ENCODE results near the gene MTFR1L. TPM values are rescaled to one million over a fixed set of nuclear protein-coding genes. Genes with fewer than 3 reads are reported as not detected.

Gene MTFR1L
- total RNA-seq, 2 experiments from 2014 or later: 25.5 to 28.0 TPM

DNA sequence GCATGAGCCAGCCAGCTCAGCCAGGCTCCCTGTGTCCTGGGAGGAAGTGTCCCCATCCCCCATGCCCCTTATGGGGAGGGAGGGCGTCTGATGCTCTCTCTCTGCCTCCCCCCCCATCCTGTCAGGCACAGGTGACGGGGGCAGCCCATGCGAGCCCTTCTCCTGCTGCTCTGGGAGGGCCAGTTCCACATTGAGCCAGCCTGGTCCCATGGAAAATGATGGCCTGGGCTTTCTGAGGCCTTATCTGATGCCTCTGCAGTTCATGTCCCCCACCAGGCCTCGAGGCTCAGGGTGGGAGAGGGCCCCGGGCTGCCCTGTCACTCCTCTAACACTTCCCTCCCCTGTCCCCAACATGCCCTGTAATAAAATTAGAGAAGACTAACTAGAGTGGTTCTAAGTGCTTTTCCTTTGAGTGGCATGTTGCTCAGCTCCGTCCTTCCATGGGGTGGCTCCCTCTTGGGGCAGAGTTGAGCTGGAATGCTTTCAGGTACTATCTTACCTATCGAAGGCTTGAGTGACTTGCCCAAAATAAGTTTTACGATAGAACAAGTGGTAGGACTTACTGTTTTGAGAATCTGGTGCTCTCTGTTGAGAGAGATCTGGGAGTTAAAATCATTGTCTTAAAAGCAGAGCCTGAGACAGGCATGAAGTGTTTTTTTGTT is 1.8 kb upstream of the MTFR1L start:
- ChIA-PET POLR2A (interaction anchor here (1.0 kb wide), 1 partner anchor 18 kb away, joined by 3 read pairs; the partner anchor contains the start of gene SELENON), CTCF (no interaction called here)
- TF ChIP-seq, protein P1, sequence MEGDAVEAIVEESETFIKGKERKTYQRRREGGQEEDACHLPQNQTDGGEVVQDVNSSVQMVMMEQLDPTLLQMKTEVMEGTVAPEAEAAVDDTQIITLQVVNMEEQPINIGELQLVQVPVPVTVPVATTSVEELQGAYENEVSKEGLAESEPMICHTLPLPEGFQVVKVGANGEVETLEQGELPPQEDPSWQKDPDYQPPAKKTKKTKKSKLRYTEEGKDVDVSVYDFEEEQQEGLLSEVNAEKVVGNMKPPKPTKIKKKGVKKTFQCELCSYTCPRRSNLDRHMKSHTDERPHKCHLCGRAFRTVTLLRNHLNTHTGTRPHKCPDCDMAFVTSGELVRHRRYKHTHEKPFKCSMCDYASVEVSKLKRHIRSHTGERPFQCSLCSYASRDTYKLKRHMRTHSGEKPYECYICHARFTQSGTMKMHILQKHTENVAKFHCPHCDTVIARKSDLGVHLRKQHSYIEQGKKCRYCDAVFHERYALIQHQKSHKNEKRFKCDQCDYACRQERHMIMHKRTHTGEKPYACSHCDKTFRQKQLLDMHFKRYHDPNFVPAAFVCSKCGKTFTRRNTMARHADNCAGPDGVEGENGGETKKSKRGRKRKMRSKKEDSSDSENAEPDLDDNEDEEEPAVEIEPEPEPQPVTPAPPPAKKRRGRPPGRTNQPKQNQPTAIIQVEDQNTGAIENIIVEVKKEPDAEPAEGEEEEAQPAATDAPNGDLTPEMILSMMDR (IDR thresholded peaks at IDR 0.05): no peak
- DNase-seq (peak in 1 of 14 experiments; percentile 25), ATAC-seq (ENCODE audit: poor library complexity) (no peak)
- H3K9me3 ChIP-seq (ENCODE audit: control insufficient read depth in 1 of 2, insufficient read depth in 1 of 2, low read length in 2 of 2): no peaks in the 10 kb centered on the region
- Mint-ChIP-seq H3K9me3 (no peaks in the 10 kb centered on the region), H3K4me1 (ENCODE audit: low read depth) (peaks cover 43% of the 10 kb centered on the region), H3K4me3 (peak overlapping the region; percentile 98), H3K27ac (peak overlapping the region; percentile 97), H3K27me3 (no peaks in the 10 kb centered on the region), H3K36me3 (ENCODE audit: low read depth) (peaks cover 27% of the 10 kb centered on the region)
- no peaks in the 10 kb centered on the region for H3K27me3 ChIP-seq (ENCODE audit: control insufficient read depth in 1 of 2, insufficient read depth in 2 of 2, low read length in 2 of 2)
- peak overlapping the region in 1 of 2 donors; percentile 2 for H3K27ac ChIP-seq (ENCODE audit: low read depth in 1 of 2, low read length in 2 of 2)
- no peak overlapping the region for H3K4me3 ChIP-seq (ENCODE audit: low read length)
- H3K36me3 ChIP-seq (ENCODE audit: insufficient read depth, low read length): peaks cover 2% of the 10 kb centered on the region
- H3K4me1 ChIP-seq (ENCODE audit: insufficient read depth, low read length): peaks cover 44% of the 10 kb centered on the region
- intact Hi-C loops (cut with DNase I, micrococcal nuclease): loop anchor here in 1 of 2 experiments (5.0 kb wide), 1 partner anchor 571 kb away; the partner anchor contains the start of gene RSRP1

DNA sequence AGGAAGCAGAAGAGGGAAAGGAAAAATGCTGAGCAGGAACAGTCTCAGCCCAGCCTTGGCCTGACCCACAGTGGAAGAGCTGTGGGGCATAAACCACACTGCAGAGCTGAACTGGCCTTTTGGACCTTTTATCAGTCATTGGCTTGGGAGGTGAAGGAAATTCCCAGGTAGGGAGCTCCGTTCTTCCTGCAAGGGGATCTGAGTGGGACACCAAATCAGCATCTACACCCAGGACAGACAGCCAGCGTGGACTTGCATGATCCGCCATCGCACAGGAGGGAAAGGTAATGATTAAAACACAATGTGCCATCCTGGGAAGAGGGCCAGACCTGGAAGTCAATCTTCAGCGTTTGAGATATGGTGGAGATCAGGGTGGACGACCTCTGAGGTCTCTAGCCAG is 1.2 kb upstream of the MTFR1L start:
- H3K27ac ChIP-seq (ENCODE audit: low read depth in 1 of 2, low read length in 2 of 2): peak overlapping the region in 1 of 2 donors; percentile 2
- DNase-seq (peak in 1 of 14 experiments; percentile 25), ATAC-seq (ENCODE audit: poor library complexity) (no peak)
- TF ChIP-seq, protein P1 (IDR thresholded peaks at IDR 0.05): no peak
- peaks cover 2% of the 10 kb centered on the region for H3K36me3 ChIP-seq (ENCODE audit: insufficient read depth, low read length)
- peaks cover 43% of the 10 kb centered on the region for H3K4me1 Mint-ChIP-seq (ENCODE audit: low read depth)
- peaks cover 44% of the 10 kb centered on the region for H3K4me1 ChIP-seq (ENCODE audit: insufficient read depth, low read length)
- H3K27me3 ChIP-seq (ENCODE audit: control insufficient read depth in 1 of 2, insufficient read depth in 2 of 2, low read length in 2 of 2): no peaks in the 10 kb centered on the region
- H3K27me3 Mint-ChIP-seq: no peaks in the 10 kb centered on the region
- H3K36me3 Mint-ChIP-seq (ENCODE audit: low read depth): peaks cover 23% of the 10 kb centered on the region
- H3K4me3 Mint-ChIP-seq: peak overlapping the region; percentile 98
- H3K9me3 Mint-ChIP-seq: no peaks in the 10 kb centered on the region
- CTCF ChIA-PET: interaction anchor here (1.7 kb wide), 1 partner anchor 57 kb away, joined by 5 read pairs; the partner anchor contains the start of gene PAQR7
- intact Hi-C loops (cut with DNase I, micrococcal nuclease): loop anchor here in 1 of 2 experiments (5.0 kb wide), 1 partner anchor 571 kb away; the partner anchor contains the start of gene RSRP1
- peak overlapping the region; percentile 97 for H3K27ac Mint-ChIP-seq
- H3K9me3 ChIP-seq (ENCODE audit: control insufficient read depth in 1 of 2, insufficient read depth in 1 of 2, low read length in 2 of 2): no peaks in the 10 kb centered on the region
- POLR2A ChIA-PET: interaction anchor here (1.0 to 3.7 kb wide), 8 partner anchors 8 to 351 kb away, joined by 3 to 43 read pairs (median 12); partner anchors contain the start of gene SELENON
- H3K4me3 ChIP-seq (ENCODE audit: low read length): no peak overlapping the region

DNA sequence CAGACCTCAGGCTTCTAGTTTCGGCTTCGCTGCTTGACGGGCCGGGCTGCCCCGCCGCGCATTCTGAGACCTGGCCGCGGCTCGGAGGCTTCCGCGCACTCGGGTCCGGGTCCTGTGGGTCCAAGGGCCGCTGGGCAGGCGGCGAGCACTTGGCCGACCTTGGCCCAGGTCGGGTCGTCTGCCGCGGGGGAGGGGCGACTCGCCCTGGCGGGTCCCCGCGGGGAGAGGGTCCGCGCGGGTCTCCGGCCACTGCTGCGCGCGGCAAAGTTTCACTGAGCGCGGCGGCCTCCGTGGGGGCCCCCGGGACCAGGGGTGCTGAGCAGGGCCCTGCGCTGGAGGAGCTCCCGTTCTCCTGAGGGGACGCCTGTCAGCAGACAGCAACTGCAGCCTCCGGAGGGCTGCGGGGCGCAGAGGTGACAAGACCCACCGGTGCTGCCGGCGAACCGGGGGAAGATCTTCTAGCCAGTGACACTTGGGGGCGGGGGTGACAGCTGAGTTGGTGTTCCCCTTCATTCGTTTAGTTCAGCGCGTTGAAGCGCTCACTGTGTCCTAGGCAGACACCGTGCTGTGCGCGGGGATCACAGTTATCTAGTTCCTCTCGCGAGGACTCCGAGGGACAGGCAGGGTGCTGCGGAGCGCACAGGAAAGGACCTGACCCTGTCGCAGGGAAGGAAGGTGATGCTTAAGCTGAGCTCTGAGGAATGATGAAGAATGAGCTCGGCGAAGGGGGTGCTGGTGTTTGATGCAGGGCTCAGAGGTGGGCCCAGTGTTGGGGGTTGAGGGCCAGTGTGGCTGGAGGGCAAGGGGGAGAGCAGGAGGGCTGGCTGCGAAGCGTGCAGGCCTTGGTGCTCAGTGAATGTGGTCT is 725 bp downstream of the MTFR1L start:
- Histone ChIP-seq H3K36me3 (ENCODE audit: insufficient read depth, low read length) (peaks cover under 1% of the 10 kb centered on the region), H3K27ac (ENCODE audit: low read depth in 1 of 2, low read length in 2 of 2) (peak overlapping the region; percentile 88 to 89), H3K9me3 (ENCODE audit: control insufficient read depth in 1 of 2, insufficient read depth in 1 of 2, low read length in 2 of 2) (no peaks in the 10 kb centered on the region), H3K27me3 (ENCODE audit: control insufficient read depth in 1 of 2, insufficient read depth in 2 of 2, low read length in 2 of 2) (no peaks in the 10 kb centered on the region), H3K4me1 (ENCODE audit: insufficient read depth, low read length) (peaks cover 44% of the 10 kb centered on the region), H3K4me3 (ENCODE audit: low read length) (peak overlapping the region; percentile 97)
- Mint-ChIP-seq H3K36me3 (ENCODE audit: low read depth) (peaks cover 23% of the 10 kb centered on the region), H3K27me3 (no peaks in the 10 kb centered on the region), H3K9me3 (no peaks in the 10 kb centered on the region), H3K4me3 (peak overlapping the region; percentile 98), H3K27ac (peak overlapping the region; percentile 97), H3K4me1 (ENCODE audit: low read depth) (peaks cover 50% of the 10 kb centered on the region)
- ATAC-seq (ENCODE audit: poor library complexity): peak; percentile 69
- peak; percentile 54 to 89 (median 66) for DNase-seq
- CTCF ChIA-PET: interaction anchor here (0.8 to 1.7 kb wide), 7 partner anchors 10 to 414 kb away, joined by 3 to 7 read pairs (median 3); partner anchors contain the start of genes CEP85 and PAQR7
- intact Hi-C loops (cut with DNase I, micrococcal nuclease): loop anchor here in 1 of 2 experiments (1.0 to 5.0 kb wide), 5 partner anchors 38 to 393 kb away; partner anchors contain the start of genes AUNIP, PAFAH2 and PAQR7
- TF ChIP-seq, protein P1 (IDR thresholded peaks at IDR 0.05): no peak
- POLR2A ChIA-PET: interaction anchor here (0.7 to 3.7 kb wide), 47 partner anchors 10 to 651 kb away, joined by 3 to 43 read pairs (median 5); partner anchors contain the start of genes AUNIP, DHDDS, HMGN2 and PAFAH2

All from CD4-positive, alpha-beta T cell (primary cell).